ENCODE data around the gene ACAA2. TPM values are rescaled to one million over a fixed set of nuclear protein-coding genes. Genes with fewer than 3 reads are reported as not detected.

ACAA2 gene
- total RNA-seq, 4 donors from 2014 or later: 118 to 175 (median 168) TPM

- TF ChIP-seq CTCF (IDR thresholded peaks at IDR 0.05; ENCODE audit: low read depth): no peak
Measured at GRCh38 chr18:49843778-49844625, 30.7 kb upstream of the ACAA2 start.

GRCh38 chr18:49843131-49843530, 29.8 kb upstream of the ACAA2 start:
- no peak for TF ChIP-seq CTCF (IDR thresholded peaks at IDR 0.05; ENCODE audit: low read depth)

- TF ChIP-seq CTCF (IDR thresholded peaks at IDR 0.05; ENCODE audit: low read depth): no peak
Measured at GRCh38 chr18:49842656-49843055, 29.3 kb upstream of the ACAA2 start.

GRCh38 chr18:49841236-49842217, 28.2 kb upstream of the ACAA2 start:
- TF ChIP-seq CTCF (IDR thresholded peaks at IDR 0.05; ENCODE audit: low read depth): no peak

GRCh38 chr18:49839012-49839411, 25.7 kb upstream of the ACAA2 start:
- TF ChIP-seq CTCF (IDR thresholded peaks at IDR 0.05; ENCODE audit: low read depth): no peak

- no peak for TF ChIP-seq CTCF (IDR thresholded peaks at IDR 0.05; ENCODE audit: low read depth)
Measured at GRCh38 chr18:49838381-49838780, 25.0 kb upstream of the ACAA2 start.

GRCh38 chr18:49837889-49838288, 24.6 kb upstream of the ACAA2 start:
- TF ChIP-seq CTCF (IDR thresholded peaks at IDR 0.05; ENCODE audit: low read depth): no peak

Measured in subcutaneous adipose tissue (tissue), 4 donors.